Activated CD4-positive, alpha-beta T cell treated with anti-CD3 and anti-CD28 coated beads, Interleukin-2, amount 10 ng/mL, durations not matched to agents 24 days and 14 days (primary cell): ENCODE data around the gene LTB. TPM values are rescaled to one million over a fixed set of nuclear protein-coding genes. Genes with fewer than 3 reads are reported as not detected.

Experiments used
- DNase-seq: peaks from one replicate; pipeline ENCODE4 v3.0.0; 2022
- H3K27ac Mint-ChIP-seq: one replicate; pipeline ENCODE4 v1.8.0; 2022; ENCODE audit warnings: mild to moderate bottlenecking, mixed read lengths
- H3K27me3 Mint-ChIP-seq: one replicate; pipeline ENCODE4 v1.8.0; 2022; ENCODE audit warnings: mixed read lengths
- H3K36me3 Mint-ChIP-seq: one replicate; pipeline ENCODE4 v1.8.0; 2022; ENCODE audit warnings: low read depth, mild to moderate bottlenecking, mixed read lengths
- H3K4me1 Mint-ChIP-seq: one replicate; pipeline ENCODE4 v1.8.0; 2021; ENCODE audit warnings: mixed read lengths
- H3K4me3 Mint-ChIP-seq: one replicate; pipeline ENCODE4 v1.8.0; 2022; ENCODE audit warnings: mild to moderate bottlenecking, moderate library complexity, mixed read lengths
- H3K9me3 Mint-ChIP-seq: one replicate; pipeline ENCODE4 v1.8.0; 2021; ENCODE audit warnings: mixed read lengths
- intact Hi-C: fragments of 100-400 bp; cut with micrococcal nuclease; formaldehyde crosslinking; loops from one replicate; pipeline ENCODE4 v1.15.1; 2023
- total RNA-seq: library from RNA; stranded (reverse); gene quantifications from 2 replicates; pipeline ENCODE4 v1.2.3, GENCODE V29; 2022

Gene LTB
- total RNA-seq, 1 donor from 2014 or later = 134 TPM

DNA sequence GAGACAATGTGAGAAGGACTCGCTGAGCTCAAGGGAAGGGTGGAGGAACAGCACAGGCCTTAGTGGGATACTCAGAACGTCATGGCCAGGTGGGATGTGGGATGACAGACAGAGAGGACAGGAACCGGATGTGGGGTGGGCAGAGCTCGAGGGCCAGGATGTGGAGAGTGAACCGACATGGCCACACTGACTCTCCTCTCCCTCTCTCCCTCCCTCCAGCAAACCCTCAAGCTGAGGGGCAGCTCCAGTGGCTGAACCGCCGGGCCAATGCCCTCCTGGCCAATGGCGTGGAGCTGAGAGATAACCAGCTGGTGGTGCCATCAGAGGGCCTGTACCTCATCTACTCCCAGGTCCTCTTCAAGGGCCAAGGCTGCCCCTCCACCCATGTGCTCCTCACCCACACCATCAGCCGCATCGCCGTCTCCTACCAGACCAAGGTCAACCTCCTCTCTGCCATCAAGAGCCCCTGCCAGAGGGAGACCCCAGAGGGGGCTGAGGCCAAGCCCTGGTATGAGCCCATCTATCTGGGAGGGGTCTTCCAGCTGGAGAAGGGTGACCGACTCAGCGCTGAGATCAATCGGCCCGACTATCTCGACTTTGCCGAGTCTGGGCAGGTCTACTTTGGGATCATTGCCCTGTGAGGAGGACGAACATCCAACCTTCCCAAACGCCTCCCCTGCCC lies 5.2 kb downstream of the LTB start:
- Mint-ChIP-seq H3K4me1 (peaks cover 71% of the 10 kb centered on the region), H3K36me3 (peaks cover 80% of the 10 kb centered on the region), H3K4me3 (peak overlapping the region; percentile 99), H3K27ac (peak overlapping the region; percentile 99), H3K9me3 (no peaks in the 10 kb centered on the region), H3K27me3 (no peaks in the 10 kb centered on the region)
- peak; percentile 89 for DNase-seq
- intact Hi-C loops = loop anchor here (10.0 kb wide), 2 partner anchors 248 to 762 kb away; partner anchors contain the start of gene HSPA1B

- Mint-ChIP-seq H3K36me3 (peaks cover 74% of the 10 kb centered on the region), H3K4me3 (peak overlapping the region; percentile 99), H3K27ac (peak overlapping the region; percentile 99), H3K4me1 (peaks cover 78% of the 10 kb centered on the region), H3K9me3 (no peaks in the 10 kb centered on the region), H3K27me3 (no peaks in the 10 kb centered on the region)
- intact Hi-C loops = loop anchor here (1.0 to 10.0 kb wide), 4 partner anchors 17 to 761 kb away; partner anchors contain the start of genes HSPA1B and NFKBIL1
- DNase-seq = peak; percentile 71
Measured at GRCh38 chr6:31575952-31576685, 6.1 kb downstream of the LTB start.

DNA sequence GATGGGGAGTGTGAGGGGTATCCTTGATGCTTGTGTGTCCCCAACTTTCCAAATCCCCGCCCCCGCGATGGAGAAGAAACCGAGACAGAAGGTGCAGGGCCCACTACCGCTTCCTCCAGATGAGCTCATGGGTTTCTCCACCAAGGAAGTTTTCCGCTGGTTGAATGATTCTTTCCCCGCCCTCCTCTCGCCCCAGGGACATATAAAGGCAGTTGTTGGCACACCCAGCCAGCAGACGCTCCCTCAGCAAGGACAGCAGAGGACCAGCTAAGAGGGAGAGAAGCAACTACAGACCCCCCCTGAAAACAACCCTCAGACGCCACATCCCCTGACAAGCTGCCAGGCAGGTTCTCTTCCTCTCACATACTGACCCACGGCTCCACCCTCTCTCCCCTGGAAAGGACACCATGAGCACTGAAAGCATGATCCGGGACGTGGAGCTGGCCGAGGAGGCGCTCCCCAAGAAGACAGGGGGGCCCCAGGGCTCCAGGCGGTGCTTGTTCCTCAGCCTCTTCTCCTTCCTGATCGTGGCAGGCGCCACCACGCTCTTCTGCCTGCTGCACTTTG lies 6.8 kb downstream of the LTB start, which contains the start of gene TNF:
TNF (plus strand) TSS at position 231 of the 567 bp plus-strand sequence; CDS start at position 408, 177 bp downstream.
- H3K4me1 Mint-ChIP-seq = peaks cover 78% of the 10 kb centered on the region
- H3K4me3 Mint-ChIP-seq = peak within 1 kb of the TSS; percentile 99
- no peaks in the 10 kb centered on the region for H3K27me3 Mint-ChIP-seq
- peaks cover 68% of the 10 kb centered on the region for H3K36me3 Mint-ChIP-seq
- H3K27ac Mint-ChIP-seq = peak within 1 kb of the TSS; percentile 99
- DNase-seq = peak; percentile 96
- H3K9me3 Mint-ChIP-seq = no peaks in the 10 kb centered on the region
- intact Hi-C loops = loop anchor here (1.0 to 10.0 kb wide), 4 partner anchors 17 to 761 kb away; partner anchors contain the start of genes HSPA1B and NFKBIL1

- intact Hi-C loops = loop anchor here (1.0 to 10.0 kb wide), 4 partner anchors 16 to 760 kb away; partner anchors contain the start of genes HSPA1B and NFKBIL1
- Mint-ChIP-seq H3K9me3 (no peaks in the 10 kb centered on the region), H3K4me3 (peak overlapping the region; percentile 99), H3K27ac (peak overlapping the region; percentile 99), H3K36me3 (peaks cover 58% of the 10 kb centered on the region), H3K4me1 (peaks cover 78% of the 10 kb centered on the region), H3K27me3 (no peaks in the 10 kb centered on the region)
- peak; percentile 68 for DNase-seq
Measured at GRCh38 chr6:31574106-31575061, 7.8 kb downstream of the LTB start.

GRCh38 chr6:31573239-31574105 lies 8.8 kb downstream of the LTB start:
- Mint-ChIP-seq H3K4me1 (peaks cover 78% of the 10 kb centered on the region), H3K4me3 (peak overlapping the region; percentile 99), H3K9me3 (no peaks in the 10 kb centered on the region), H3K27me3 (peaks cover 2% of the 10 kb centered on the region), H3K27ac (peak overlapping the region; percentile 99), H3K36me3 (peaks cover 49% of the 10 kb centered on the region)
- intact Hi-C loops = loop anchor here (2.0 to 10.0 kb wide), 3 partner anchors 15 to 759 kb away; partner anchors contain the start of gene HSPA1B
- DNase-seq = no peak

DNA sequence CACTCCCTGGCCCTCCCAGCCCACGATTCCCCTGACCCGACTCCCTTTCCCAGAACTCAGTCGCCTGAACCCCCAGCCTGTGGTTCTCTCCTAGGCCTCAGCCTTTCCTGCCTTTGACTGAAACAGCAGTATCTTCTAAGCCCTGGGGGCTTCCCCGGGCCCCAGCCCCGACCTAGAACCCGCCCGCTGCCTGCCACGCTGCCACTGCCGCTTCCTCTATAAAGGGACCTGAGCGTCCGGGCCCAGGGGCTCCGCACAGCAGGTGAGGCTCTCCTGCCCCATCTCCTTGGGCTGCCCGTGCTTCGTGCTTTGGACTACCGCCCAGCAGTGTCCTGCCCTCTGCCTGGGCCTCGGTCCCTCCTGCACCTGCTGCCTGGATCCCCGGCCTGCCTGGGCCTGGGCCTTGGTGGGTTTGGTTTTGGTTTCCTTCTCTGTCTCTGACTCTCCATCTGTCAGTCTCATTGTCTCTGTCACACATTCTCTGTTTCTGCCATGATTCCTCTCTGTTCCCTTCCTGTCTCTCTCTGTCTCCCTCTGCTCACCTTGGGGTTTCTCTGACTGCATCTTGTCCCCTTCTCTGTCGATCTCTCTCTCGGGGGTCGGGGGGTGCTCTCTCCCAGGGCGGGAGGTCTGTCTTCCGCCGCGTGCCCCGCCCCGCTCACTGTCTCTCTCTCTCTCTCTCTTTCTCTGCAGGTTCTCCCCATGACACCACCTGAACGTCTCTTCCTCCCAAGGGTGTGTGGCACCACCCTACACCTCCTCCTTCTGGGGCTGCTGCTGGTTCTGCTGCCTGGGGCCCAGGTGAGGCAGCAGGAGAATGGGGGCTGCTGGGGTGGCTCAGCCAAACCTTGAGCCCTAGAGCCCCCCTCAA lies 9.9 kb downstream of the LTB start, which contains the start of gene LTA:
LTA (plus strand) TSS at position 249 of the 871 bp plus-strand sequence; CDS start at position 703, 454 bp downstream.
- intact Hi-C loops = loop anchor here (1.0 to 10.0 kb wide), 3 partner anchors 8 to 757 kb away; partner anchors contain the start of gene HSPA1B
- DNase-seq = peak; percentile 92
- Mint-ChIP-seq H3K9me3 (no peaks in the 10 kb centered on the region), H3K4me3 (peak within 1 kb of the TSS; percentile 99), H3K36me3 (peaks cover 42% of the 10 kb centered on the region), H3K27ac (peak within 1 kb of the TSS; percentile 99), H3K27me3 (peaks cover 2% of the 10 kb centered on the region), H3K4me1 (peaks cover 85% of the 10 kb centered on the region)

DNA sequence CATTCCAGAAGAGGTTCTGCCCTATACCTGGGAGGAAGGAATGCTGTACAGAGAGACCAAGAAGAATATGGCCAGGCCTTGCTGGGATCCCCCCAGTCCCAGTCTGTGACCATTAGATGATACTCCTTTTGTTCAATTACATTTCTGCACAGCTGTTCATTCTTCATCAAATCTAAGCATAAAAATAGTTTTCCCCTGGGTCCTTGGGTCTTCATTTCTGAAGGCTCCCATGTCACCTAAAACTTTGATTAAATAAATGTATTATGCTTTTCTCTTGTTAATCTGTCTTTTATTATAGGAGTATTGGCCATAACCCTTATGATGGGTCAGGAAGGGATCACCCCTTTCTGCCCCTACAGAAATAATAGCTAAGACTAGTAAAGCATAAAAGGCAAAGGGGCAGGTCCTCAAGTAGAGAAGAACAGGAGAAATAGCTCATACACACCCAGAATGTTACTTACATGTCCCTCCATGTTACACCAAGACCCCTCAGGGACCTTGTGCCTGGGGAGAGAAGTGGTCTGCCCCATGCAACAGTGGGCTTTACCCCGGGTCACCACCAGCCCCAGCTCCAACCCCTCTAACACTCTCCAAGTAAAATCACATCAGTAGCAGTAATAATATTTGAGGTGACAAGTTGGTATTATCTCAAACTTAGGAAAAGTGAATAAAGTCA lies 12.2 kb downstream of the LTB start:
- H3K9me3 Mint-ChIP-seq = no peaks in the 10 kb centered on the region
- intact Hi-C loops = loop anchor here (10.0 kb wide), 2 partner anchors 255 to 755 kb away; partner anchors contain the start of gene HSPA1B
- peaks cover 7% of the 10 kb centered on the region for H3K27me3 Mint-ChIP-seq
- peaks cover 73% of the 10 kb centered on the region for H3K4me1 Mint-ChIP-seq
- no peak overlapping the region for H3K27ac Mint-ChIP-seq
- peak overlapping the region; percentile 38 for H3K4me3 Mint-ChIP-seq
- peak; percentile 61 for DNase-seq
- peaks cover 25% of the 10 kb centered on the region for H3K36me3 Mint-ChIP-seq

- H3K27ac Mint-ChIP-seq = peak overlapping the region; percentile 68
- peaks cover 25% of the 10 kb centered on the region for H3K36me3 Mint-ChIP-seq
- DNase-seq = peak; percentile 93
- no peaks in the 10 kb centered on the region for H3K9me3 Mint-ChIP-seq
- peak overlapping the region; percentile 68 for H3K4me3 Mint-ChIP-seq
- intact Hi-C loops = loop anchor here (1.0 kb wide), 1 partner anchor 9 kb away; no protein-coding TSS in a partner anchor
- peaks cover 66% of the 10 kb centered on the region for H3K4me1 Mint-ChIP-seq
- peaks cover 14% of the 10 kb centered on the region for H3K27me3 Mint-ChIP-seq
Measured at GRCh38 chr6:31568537-31568961, 13.7 kb downstream of the LTB start.

GRCh38 chr6:31567531-31568370 lies 14.5 kb downstream of the LTB start:
- Mint-ChIP-seq H3K9me3 (no peaks in the 10 kb centered on the region), H3K27me3 (peaks cover 17% of the 10 kb centered on the region), H3K36me3 (peaks cover 21% of the 10 kb centered on the region), H3K4me1 (peaks cover 63% of the 10 kb centered on the region), H3K27ac (peak overlapping the region; percentile 68), H3K4me3 (peak overlapping the region; percentile 68)
- peak; percentile 76 for DNase-seq
- intact Hi-C loops = loop anchor here (1.0 kb wide), 1 partner anchor 8 kb away; no protein-coding TSS in a partner anchor

- Mint-ChIP-seq H3K4me1 (peaks cover 63% of the 10 kb centered on the region), H3K4me3 (peak overlapping the region; percentile 78), H3K27me3 (peaks cover 23% of the 10 kb centered on the region), H3K27ac (peak overlapping the region; percentile 86), H3K36me3 (peaks cover 58% of the 10 kb centered on the region), H3K9me3 (peaks cover 4% of the 10 kb centered on the region)
- no peak for DNase-seq
- intact Hi-C loops = no loop called here
Measured at GRCh38 chr6:31560697-31561058, 21.5 kb downstream of the LTB start.
